ENCODE data around the gene PITPNB. TPM values are rescaled to one million over a fixed set of nuclear protein-coding genes. Genes with fewer than 3 reads are reported as not detected.

Gene PITPNB
- total and polyA plus RNA-seq, 8 donors = 51.1 to 79.3 (median 71.2) TPM

DNA sequence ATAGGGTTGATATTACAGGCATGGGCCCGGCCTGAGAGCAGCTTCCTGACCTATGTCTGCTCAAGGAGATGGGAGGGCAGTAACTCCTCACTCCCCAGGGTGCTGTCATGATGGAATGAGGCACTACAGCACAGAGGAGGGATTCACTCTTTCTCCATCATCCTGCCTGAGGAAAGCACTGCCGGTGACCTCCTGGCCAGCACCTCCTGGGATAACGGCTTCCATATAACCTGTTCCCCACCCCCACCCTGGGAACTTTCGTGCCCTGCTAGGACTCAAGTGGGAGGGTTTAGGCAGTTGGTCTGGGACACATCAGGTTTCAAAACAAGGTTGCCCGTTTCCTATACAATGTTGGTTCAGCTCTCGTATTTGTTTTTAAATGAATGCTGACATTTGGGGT lies 74.8 kb downstream of the PITPNB start:
- no peak overlapping the region for H3K4me3 ChIP-seq
- no peaks in the 10 kb centered on the region for H3K4me1 ChIP-seq
- no peak overlapping the region for H3K27ac ChIP-seq
- peaks cover 0 to 33% of the 10 kb centered on the region in 2 donors for H3K36me3 ChIP-seq
- TF ChIP-seq, protein P1, sequence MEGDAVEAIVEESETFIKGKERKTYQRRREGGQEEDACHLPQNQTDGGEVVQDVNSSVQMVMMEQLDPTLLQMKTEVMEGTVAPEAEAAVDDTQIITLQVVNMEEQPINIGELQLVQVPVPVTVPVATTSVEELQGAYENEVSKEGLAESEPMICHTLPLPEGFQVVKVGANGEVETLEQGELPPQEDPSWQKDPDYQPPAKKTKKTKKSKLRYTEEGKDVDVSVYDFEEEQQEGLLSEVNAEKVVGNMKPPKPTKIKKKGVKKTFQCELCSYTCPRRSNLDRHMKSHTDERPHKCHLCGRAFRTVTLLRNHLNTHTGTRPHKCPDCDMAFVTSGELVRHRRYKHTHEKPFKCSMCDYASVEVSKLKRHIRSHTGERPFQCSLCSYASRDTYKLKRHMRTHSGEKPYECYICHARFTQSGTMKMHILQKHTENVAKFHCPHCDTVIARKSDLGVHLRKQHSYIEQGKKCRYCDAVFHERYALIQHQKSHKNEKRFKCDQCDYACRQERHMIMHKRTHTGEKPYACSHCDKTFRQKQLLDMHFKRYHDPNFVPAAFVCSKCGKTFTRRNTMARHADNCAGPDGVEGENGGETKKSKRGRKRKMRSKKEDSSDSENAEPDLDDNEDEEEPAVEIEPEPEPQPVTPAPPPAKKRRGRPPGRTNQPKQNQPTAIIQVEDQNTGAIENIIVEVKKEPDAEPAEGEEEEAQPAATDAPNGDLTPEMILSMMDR (IDR thresholded peaks at IDR 0.05) = no peak
- H3K9me3 ChIP-seq = no peaks in the 10 kb centered on the region
- DNase-seq = no peak
- intact Hi-C loops (cut with DNase I) = no loop called here
- no peaks in the 10 kb centered on the region for H3K27me3 ChIP-seq
- ATAC-seq = no peak

DNA sequence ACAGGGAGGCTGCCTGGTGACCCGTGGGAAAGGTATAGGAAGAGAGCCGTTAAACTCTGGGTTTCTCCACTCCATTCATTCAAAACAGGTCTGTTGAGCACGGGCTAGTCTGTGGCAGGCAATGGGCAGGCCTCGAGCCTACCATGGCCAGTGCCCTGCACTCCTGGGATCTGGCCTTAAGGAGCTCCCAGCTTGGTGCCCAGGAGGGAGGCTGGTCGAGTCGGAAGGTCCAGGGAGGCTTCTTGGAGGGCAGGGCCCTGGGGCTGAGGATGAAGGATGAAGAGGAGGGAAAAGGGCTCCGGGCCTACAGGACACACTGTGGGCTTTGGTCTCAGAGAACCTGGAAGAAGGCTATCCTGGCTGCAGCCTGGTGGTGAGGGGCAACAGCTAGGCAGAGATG lies 75.6 kb downstream of the PITPNB start:
- ATAC-seq = no peak

DNA sequence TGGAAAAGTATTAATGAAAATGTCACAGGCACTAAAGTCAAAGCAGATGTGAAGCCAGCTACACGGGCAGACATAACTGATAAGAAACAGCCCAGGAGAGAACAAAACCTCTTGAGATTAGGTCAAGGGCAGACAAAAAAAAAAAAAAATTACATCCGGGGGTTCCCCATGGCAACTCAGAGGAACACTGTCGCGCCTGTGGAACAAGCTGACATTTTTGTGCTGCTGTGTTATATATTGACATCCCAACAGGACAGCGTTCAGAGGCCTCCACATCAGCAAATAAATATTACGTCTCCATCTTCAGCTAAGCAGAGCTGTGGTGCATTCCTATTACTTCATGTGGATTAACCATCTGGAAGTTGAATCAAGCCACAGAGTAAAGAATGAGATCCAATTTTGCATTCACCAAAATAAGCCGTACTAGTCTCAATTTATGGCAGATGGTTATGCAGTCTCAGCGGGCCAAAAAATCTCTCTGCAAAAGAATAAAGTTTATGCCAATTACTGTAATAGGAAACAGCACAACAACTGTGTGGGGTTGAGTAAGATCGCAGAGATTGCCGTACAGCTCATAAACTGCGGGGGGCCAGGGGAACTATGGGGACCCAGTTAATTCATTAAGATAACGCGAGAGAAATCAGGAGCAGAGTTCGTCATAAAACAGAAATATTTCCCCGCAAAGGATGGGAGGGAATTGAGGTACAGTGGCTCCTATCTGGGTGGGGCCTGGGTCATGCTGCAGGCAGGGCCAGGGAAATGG lies 76.2 kb downstream of the PITPNB start:
- TF ChIP-seq, protein P1 (IDR thresholded peaks at IDR 0.05) = no peak
- no peaks in the 10 kb centered on the region for H3K27me3 ChIP-seq
- no peaks in the 10 kb centered on the region for H3K9me3 ChIP-seq
- intact Hi-C loops (cut with DNase I) = no loop called here
- peak overlapping the region in 1 of 2 donors; percentile 13 for H3K27ac ChIP-seq
- H3K4me3 ChIP-seq = no peak overlapping the region
- H3K36me3 ChIP-seq = peaks cover 0 to 33% of the 10 kb centered on the region in 2 donors
- no peaks in the 10 kb centered on the region for H3K4me1 ChIP-seq
- no peak for ATAC-seq
- no peak for DNase-seq

More for the DNA sequence above, 75.6 kb downstream of the PITPNB start:
- DNase-seq = no peak
- Histone ChIP-seq H3K36me3 (peaks cover 0 to 33% of the 10 kb centered on the region in 2 donors), H3K4me1 (no peaks in the 10 kb centered on the region), H3K9me3 (no peaks in the 10 kb centered on the region), H3K27ac (no peak overlapping the region), H3K4me3 (no peak overlapping the region), H3K27me3 (no peaks in the 10 kb centered on the region)
- TF ChIP-seq, protein P1 (IDR thresholded peaks at IDR 0.05) = no peak
- intact Hi-C loops (cut with DNase I) = no loop called here

DNA sequence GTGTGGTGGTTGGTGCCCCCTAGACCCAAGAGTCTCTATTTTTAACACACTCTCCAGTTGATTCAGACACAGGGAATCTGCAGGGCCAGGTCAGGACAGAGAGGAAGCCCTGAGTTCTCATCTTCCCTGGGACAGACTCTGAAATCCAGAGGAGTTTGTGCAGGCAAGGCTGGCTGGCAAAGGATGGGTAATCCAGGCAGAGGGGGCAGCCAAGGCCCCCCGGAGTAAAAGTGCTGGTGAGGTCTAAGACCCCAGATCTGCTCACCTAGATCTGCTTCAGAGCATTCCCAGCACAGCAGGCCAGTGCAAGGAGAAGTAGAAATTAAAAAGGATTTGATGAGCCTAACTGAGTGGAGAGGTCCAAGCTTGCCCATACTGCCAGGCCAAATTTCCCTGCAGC lies 76.9 kb downstream of the PITPNB start:
- Histone ChIP-seq H3K4me3 (no peak overlapping the region), H3K27ac (peak overlapping the region in 1 of 2 donors; percentile 13)
- no peak for ATAC-seq

DNA sequence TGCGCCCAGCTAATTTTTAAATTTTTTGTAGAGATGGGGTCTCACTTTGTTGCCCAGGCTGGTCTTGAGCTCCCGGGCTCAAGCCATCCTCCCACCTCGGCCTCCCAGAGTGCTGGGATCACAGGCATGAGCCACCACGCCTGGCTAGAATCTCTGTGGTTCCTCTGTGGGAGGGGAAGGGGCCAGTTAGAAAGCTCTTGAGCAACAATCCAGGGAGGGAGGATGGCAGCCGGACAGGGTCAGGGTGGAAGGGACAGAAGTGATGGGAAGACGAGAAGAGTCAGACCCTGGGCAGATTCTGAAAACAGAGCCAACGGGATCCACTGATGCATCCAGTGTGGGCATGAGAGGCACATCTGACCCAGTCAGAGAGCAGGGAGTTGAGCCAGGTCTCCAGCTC lies 78.6 kb downstream of the PITPNB start:
- Histone ChIP-seq H3K4me1 (no peaks in the 10 kb centered on the region), H3K36me3 (peaks cover 0 to 18% of the 10 kb centered on the region in 2 donors), H3K27me3 (no peaks in the 10 kb centered on the region), H3K4me3 (no peak overlapping the region), H3K27ac (no peak overlapping the region), H3K9me3 (no peaks in the 10 kb centered on the region)
- TF ChIP-seq, protein P1 (IDR thresholded peaks at IDR 0.05) = no peak
- ATAC-seq (no peak), DNase-seq (no peak)
- intact Hi-C loops (cut with DNase I) = no loop called here

More for the DNA sequence above, 76.9 kb downstream of the PITPNB start:
- Histone ChIP-seq H3K27me3 (no peaks in the 10 kb centered on the region), H3K36me3 (peaks cover 0 to 27% of the 10 kb centered on the region in 2 donors), H3K9me3 (no peaks in the 10 kb centered on the region), H3K4me1 (no peaks in the 10 kb centered on the region)
- TF ChIP-seq, protein P1 (IDR thresholded peaks at IDR 0.05) = no peak
- DNase-seq = no peak
- intact Hi-C loops (cut with DNase I) = no loop called here

Data from left lung (tissue), 10 donors.